Lung (tissue), 12 donors: ENCODE data around the gene C4orf50. TPM values are rescaled to one million over a fixed set of nuclear protein-coding genes. Genes with fewer than 3 reads are reported as not detected.

Source experiments
- ATAC-seq: fragments of 200-7000 bp; cut with Tn5 transposase; one replicate; pipeline ENCODE4 v1.9.1; 2020; ENCODE audit warnings: moderate number of reproducible peaks; ENCODE audit not compliant: insufficient read depth, low FRiP score
- DNase-seq, 3 donors: peaks; one replicate each; pipeline ENCODE4 v3.0.0-alpha.2; 2013 to 2017
- H3K27ac ChIP-seq, 2 donors: one replicate each; pipeline ENCODE4 v1.5.1; 2013; ENCODE audit warnings: mild to moderate bottlenecking in 2 of 2, moderate library complexity in 2 of 2, control low read depth in 1 of 2, inconsistent platforms in 1 of 2, low read depth in 1 of 2, low read length in 1 of 2
- H3K27me3 ChIP-seq, 3 donors: one replicate each; pipeline ENCODE4 v1.5.1; 2013; ENCODE audit warnings: low read length in 2 of 3; ENCODE audit not compliant: control insufficient read depth in 3 of 3, insufficient read depth in 3 of 3
- H3K36me3 ChIP-seq, 4 donors: one replicate each; pipeline ENCODE4 v1.5.1; 2013; ENCODE audit warnings: low read length in 4 of 4, mild to moderate bottlenecking in 1 of 4, moderate library complexity in 1 of 4; ENCODE audit not compliant: control insufficient read depth in 4 of 4, insufficient read depth in 4 of 4
- H3K4me1 ChIP-seq, 5 donors: one replicate each; pipeline ENCODE4 v1.5.1; 2013; ENCODE audit warnings: low read length in 5 of 5, mild to moderate bottlenecking in 2 of 5, moderate library complexity in 1 of 5; ENCODE audit not compliant: control insufficient read depth in 5 of 5, insufficient read depth in 5 of 5
- H3K4me3 ChIP-seq: one replicate; pipeline ENCODE4 v1.5.1; 2013; ENCODE audit warnings: mild to moderate bottlenecking, control low read depth, moderate library complexity
- H3K9ac ChIP-seq, 2 donors: one replicate each; pipeline ENCODE4 v1.5.1; 2013; ENCODE audit warnings: low read length in 2 of 2, control low read depth in 1 of 2; ENCODE audit not compliant: insufficient read depth in 1 of 2
- H3K9me3 ChIP-seq, 4 donors: one replicate each; pipeline ENCODE4 v1.5.1; 2013; ENCODE audit warnings: low read length in 3 of 4, mild to moderate bottlenecking in 1 of 4, moderate library complexity in 1 of 4; ENCODE audit not compliant: control insufficient read depth in 4 of 4, insufficient read depth in 3 of 4
- CTCF ChIP-seq: IDR thresholded peaks from 2 replicates; pipeline ENCODE4 v1.5.1; 2012; ENCODE audit warnings: mild to moderate bottlenecking; ENCODE audit errors: control extremely low read depth, extremely low read depth
- WGBS, 2 donors: extraction: QIAGEN DNeasy Blood & Tissue Kit; methylation state at CpG; one replicate each; pipeline ENCODE4 v1.1.7; 2013; 5-methylcytosine and 5-hydroxymethylcytosine counted together
- polyA plus RNA-seq, 2 donors: library from polyadenylated mRNA; stranded (reverse); fragments of 200-250 nt; gene quantifications; one replicate each; pipeline ENCODE4 v1.2.1, GENCODE V29; 2013
- total RNA-seq, 2 donors: library from RNA; depleted of rRNA in 1 of 2; stranded (reverse); fragments of >200 nt in 1 of 2; gene quantifications; one replicate each; pipeline ENCODE4 v1.2.1, GENCODE V29; 2014 to 2021
- donor health status: control.
- donor health status: control.
- donor health status: Bipolar disorder and iron deficiency.
- donor health status: healthy.
- donor health status: DM: yes; HTN: yes; CAD: no.

Gene C4orf50
- total and polyA plus RNA-seq, 4 donors, result 0.02 to 0.04 (median 0.03) TPM

DNA sequence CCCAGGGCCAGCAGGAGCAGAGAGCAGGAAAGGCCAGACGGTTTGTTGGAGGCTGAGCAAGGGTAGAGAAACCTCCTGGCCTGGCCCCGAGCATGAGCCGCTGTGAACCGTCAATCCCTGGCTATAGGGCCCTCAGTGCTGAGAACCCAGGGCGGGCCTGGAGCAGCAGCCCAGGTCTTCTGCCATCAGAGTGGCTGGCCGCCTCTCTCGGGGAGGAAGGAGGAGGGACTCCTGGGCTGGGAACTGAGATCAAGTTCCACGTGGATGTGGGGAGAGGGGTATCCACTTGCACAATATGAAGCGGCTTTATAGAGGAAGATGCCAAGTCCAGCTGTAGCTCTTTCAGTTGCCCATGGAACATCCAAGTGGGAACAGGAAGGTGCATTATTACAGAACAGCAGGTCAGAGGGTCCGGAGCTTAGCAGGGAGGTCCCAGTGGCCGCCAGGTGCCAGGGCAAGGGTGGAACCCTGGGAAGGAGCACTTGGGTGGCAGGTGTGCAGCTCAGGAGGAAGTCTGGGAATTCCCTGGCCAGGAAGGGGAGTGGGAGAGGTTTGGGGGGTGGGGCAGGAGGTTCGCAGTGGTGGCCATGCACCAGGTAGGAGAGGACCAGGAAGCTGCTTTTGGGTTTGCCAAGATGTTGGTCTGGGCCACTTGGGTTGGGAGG lies 93.6 kb downstream of the C4orf50 start:
- Histone ChIP-seq H3K9me3 (peaks cover 0 to 6% (median 0%) of the 10 kb centered on the region in 4 donors), H3K36me3 (no peaks in the 10 kb centered on the region), H3K27ac (no peak overlapping the region), H3K4me3 (no peak overlapping the region), H3K4me1 (no peaks in the 10 kb centered on the region), H3K9ac (no peak overlapping the region), H3K27me3 (peaks cover 0 to 7% (median 4%) of the 10 kb centered on the region in 3 donors)
- WGBS, 2 donors, result 76 to 81% methylated on average over 12 of the region's 12 CpGs
- ATAC-seq, result no peak
- no peak for DNase-seq
- TF ChIP-seq CTCF, result no peak

- Histone ChIP-seq H3K36me3 (no peaks in the 10 kb centered on the region), H3K9ac (no peak overlapping the region), H3K4me1 (no peaks in the 10 kb centered on the region), H3K9me3 (peaks cover 0 to 6% (median 0%) of the 10 kb centered on the region in 4 donors), H3K27me3 (peaks cover 0 to 7% (median 4%) of the 10 kb centered on the region in 3 donors), H3K27ac (no peak overlapping the region), H3K4me3 (no peak overlapping the region)
- WGBS, 2 donors, result 73 to 74% methylated on average over 6 of the region's 6 CpGs
- no peak for ATAC-seq
- no peak for TF ChIP-seq CTCF
- DNase-seq, result no peak
Measured at GRCh38 chr4:5923376-5923775, 94.9 kb downstream of the C4orf50 start.

DNA sequence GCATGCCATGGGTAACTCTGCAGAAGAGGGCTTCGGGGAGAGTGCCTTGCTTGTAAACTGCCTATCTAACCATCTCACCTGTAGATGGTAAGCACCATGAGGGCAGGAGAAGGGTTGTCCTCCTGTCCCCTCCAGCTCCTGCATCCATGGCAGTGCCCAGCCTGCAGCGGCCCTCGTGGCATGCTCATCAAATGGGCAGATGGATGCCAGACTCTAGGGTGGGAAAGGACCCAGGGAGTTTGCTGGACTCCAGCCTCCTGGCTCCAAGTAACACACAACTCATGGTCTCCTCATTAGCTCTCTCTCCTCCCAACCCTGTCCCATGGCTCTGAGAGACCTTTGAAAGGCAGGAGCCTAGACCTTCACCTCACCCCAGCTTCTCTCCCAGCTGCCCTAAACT lies 95.7 kb downstream of the C4orf50 start:
- no peak overlapping the region for H3K4me3 ChIP-seq
- H3K36me3 ChIP-seq, result no peaks in the 10 kb centered on the region
- H3K27ac ChIP-seq, result no peak overlapping the region
- WGBS, 2 donors, result 71 to 94% methylated on average over 3 of the region's 3 CpGs
- H3K27me3 ChIP-seq, result peaks cover 0 to 7% (median 4%) of the 10 kb centered on the region in 3 donors
- no peak for DNase-seq
- no peaks in the 10 kb centered on the region for H3K4me1 ChIP-seq
- no peak overlapping the region for H3K9ac ChIP-seq
- H3K9me3 ChIP-seq, result peaks cover 0 to 6% (median 0%) of the 10 kb centered on the region in 4 donors
- ATAC-seq, result no peak
- no peak for TF ChIP-seq CTCF

DNA sequence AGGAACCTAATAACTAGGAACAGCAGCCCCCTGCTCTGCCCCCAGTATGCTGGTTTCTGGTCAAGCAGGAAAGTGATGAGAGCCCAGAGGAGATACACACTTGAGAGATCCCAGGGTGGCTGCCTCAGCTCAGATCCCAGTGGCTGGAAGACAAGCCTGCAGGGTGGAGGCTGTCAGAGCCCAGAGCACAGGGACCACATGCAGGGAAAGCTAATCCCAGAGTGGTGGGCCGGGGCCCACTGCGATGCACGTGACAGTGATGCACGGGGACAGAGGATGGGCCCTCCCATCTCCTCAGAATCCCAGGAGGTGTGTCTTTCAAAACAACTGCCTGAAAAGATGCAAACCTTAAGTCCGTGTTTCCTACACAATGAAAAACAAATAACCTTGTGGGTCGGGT lies 96.2 kb downstream of the C4orf50 start:
- no peak overlapping the region for H3K9ac ChIP-seq
- H3K9me3 ChIP-seq, result peaks cover 0 to 6% (median 0%) of the 10 kb centered on the region in 4 donors
- H3K27me3 ChIP-seq, result peaks cover 0 to 7% (median 4%) of the 10 kb centered on the region in 3 donors
- no peak overlapping the region for H3K27ac ChIP-seq
- ATAC-seq (no peak), DNase-seq (no peak)
- WGBS, 2 donors, result 47 to 50% methylated on average over 6 of the region's 6 CpGs
- no peak for TF ChIP-seq CTCF
- H3K4me1 ChIP-seq, result no peaks in the 10 kb centered on the region
- H3K4me3 ChIP-seq, result no peak overlapping the region
- no peaks in the 10 kb centered on the region for H3K36me3 ChIP-seq
